GM10248 (cell line): ENCODE results near the gene ACOX2.

Experiments used
- CTCF ChIA-PET: fragments of 300-600 bp; sonication (Branson Sonifier 250); formaldehyde crosslinking; extraction: SDS; loops from one replicate; lab custom pipeline; 2021; ENCODE audit warnings: antibody characterized with exemption; lab: Yijun Ruan, JAX
- POLR2A ChIA-PET: fragments of 350-650 bp; sonication (Branson Sonifier 250); formaldehyde crosslinking; extraction: SDS; loops from one replicate; lab custom pipeline; 2020; ENCODE audit warnings: antibody characterized with exemption; lab: Yijun Ruan, JAX
- DNase-seq: peaks from one replicate; pipeline ENCODE4 v3.0.0; 2012; ENCODE audit errors: extremely low spot score
- TF ChIP-seq, protein P1 (sequence below): IDR thresholded peaks from 2 replicates; pipeline ENCODE4 v1.5.1; 2012; ENCODE audit warnings: mild to moderate bottlenecking, low read depth; ENCODE audit errors: extremely low read depth, missing control alignments, control extremely low read depth

The ACOX2 gene

GRCh38 chr3:58556761-58557221, 19.8 kb upstream of the ACOX2 start:
- ChIA-PET CTCF (interaction anchor here (1.2 to 25.5 kb wide), 5 partner anchors 10 to 78 kb away, joined by 3 to 384 read pairs (median 11); no protein-coding TSS in a partner anchor), POLR2A (no interaction called here)
- TF ChIP-seq, protein P1, sequence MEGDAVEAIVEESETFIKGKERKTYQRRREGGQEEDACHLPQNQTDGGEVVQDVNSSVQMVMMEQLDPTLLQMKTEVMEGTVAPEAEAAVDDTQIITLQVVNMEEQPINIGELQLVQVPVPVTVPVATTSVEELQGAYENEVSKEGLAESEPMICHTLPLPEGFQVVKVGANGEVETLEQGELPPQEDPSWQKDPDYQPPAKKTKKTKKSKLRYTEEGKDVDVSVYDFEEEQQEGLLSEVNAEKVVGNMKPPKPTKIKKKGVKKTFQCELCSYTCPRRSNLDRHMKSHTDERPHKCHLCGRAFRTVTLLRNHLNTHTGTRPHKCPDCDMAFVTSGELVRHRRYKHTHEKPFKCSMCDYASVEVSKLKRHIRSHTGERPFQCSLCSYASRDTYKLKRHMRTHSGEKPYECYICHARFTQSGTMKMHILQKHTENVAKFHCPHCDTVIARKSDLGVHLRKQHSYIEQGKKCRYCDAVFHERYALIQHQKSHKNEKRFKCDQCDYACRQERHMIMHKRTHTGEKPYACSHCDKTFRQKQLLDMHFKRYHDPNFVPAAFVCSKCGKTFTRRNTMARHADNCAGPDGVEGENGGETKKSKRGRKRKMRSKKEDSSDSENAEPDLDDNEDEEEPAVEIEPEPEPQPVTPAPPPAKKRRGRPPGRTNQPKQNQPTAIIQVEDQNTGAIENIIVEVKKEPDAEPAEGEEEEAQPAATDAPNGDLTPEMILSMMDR, result no peak
- no peak for DNase-seq

DNA sequence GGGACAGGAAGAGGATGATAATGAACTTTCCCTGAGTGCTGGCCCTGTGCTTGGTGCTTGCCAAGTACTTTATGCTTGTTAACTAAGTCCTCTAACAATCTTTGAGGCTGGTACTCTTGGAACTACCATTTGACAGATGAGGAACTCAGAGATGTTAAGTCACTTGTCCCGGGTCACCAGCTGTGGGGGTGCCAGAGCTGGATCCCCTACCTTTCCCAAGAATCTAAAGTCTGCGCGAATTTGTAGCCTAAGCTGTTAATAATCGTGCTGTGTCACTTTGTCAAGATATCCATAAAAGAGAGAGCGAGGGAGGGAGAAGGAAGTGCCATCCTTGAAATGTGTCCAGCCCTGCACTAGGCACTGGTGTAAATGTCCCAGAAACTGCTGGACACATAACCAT, 19.0 kb upstream of the ACOX2 start:
- TF ChIP-seq, protein P1, result no peak
- CTCF ChIA-PET, result interaction anchor here (2.3 to 25.5 kb wide), 4 partner anchors 11 to 79 kb away, joined by 6 to 384 read pairs (median 30); no protein-coding TSS in a partner anchor
- no peak for DNase-seq
- POLR2A ChIA-PET, result no interaction called here

DNA sequence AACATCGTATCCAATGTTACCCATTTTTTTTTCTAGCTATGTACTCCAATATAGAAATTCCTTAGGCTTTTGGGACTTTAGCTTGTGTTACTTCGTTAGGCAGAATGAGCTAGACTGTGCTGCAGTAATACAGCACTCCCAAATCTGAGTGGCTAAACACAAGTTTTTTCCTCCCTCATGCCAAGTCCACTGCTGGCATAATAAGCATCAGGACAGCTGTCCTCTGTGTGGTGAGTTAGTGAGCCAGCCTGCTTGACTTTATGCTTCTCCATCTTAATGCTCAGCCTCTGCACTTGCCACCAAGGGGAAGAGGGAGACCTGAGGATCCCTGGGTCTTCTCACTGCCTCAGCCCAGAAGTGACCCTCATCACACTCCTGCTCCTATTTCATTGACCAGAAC, 18.2 kb upstream of the ACOX2 start:
- POLR2A ChIA-PET, result no interaction called here
- TF ChIP-seq, protein P1, result no peak
- CTCF ChIA-PET, result interaction anchor here (1.0 to 25.5 kb wide), 5 partner anchors 12 to 79 kb away, joined by 3 to 384 read pairs (median 4); no protein-coding TSS in a partner anchor
- no peak for DNase-seq

GRCh38 chr3:58553003-58553402, 16.0 kb upstream of the ACOX2 start:
- CTCF ChIA-PET, result interaction anchor here (6.7 kb wide), 1 partner anchor 17 kb away, joined by 50 read pairs; no protein-coding TSS in a partner anchor
- TF ChIP-seq, protein P1, result no peak
- POLR2A ChIA-PET, result no interaction called here
- no peak for DNase-seq

DNA sequence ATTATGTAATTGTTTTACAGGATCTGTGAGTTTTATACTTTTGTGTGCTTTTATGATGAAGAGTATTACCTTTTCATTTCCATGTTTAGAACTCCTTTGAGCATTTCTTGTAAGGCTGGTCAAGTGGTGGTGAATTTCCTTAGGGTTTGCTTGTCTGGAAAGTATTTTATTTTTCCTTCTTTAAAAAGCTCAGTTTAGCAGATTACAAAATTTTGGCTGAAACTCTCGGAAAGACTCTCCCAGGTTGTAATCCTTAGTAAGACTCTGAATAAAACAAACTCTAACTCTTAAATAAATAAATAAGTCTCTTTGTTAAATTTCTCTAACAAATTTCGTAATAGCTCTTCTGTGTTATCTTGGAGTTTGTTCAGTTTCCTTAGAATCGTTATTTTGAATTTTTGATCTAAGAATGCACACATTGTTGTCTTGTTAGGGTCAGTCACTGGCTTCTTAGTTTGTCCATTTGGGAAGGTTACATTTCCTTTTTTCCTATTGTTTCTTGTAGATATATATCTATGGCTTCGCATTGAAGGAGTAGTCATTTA, 14.7 kb upstream of the ACOX2 start:
- ChIA-PET CTCF (no interaction called here), POLR2A (no interaction called here)
- no peak for DNase-seq
- TF ChIP-seq, protein P1, result no peak

DNA sequence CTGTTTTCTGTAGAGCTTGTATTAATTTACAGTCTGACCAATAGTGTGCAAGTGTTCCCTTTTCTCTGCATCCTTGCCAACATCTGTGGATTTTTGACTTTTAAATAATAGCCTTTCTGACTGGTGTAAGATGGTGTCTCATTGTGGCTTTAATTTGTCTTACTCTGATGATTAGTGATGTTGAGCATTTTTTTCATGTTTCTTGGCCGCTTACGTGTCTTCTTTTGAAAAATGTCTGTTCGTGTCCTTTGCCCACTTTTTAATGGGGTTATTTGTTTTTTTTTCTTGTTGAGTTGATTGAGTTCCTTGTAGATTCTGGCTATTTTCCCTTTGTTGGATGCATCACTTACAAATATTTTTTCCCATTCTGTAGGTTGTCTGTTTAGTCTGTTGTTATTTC, 7.6 kb upstream of the ACOX2 start:
- ChIA-PET CTCF (no interaction called here), POLR2A (no interaction called here)
- DNase-seq, result no peak
- TF ChIP-seq, protein P1, result no peak
